Testis (tissue), 3 donors: Measurements from ENCODE around the gene HSD3B7. TPM values are rescaled to one million over a fixed set of nuclear protein-coding genes. Genes with fewer than 3 reads are reported as not detected.

Source experiments
- DNase-seq: peaks from one replicate; pipeline ENCODE4 v3.0.0-alpha.2; 2019
- H3K27ac ChIP-seq, 2 donors: fragments of 200-600 bp; sonication (generic); one replicate each; pipeline ENCODE4 v1.5.1; 2019
- H3K27me3 ChIP-seq: fragments of 200-600 bp; sonication (generic); one replicate; pipeline ENCODE4 v1.5.1; 2019
- H3K36me3 ChIP-seq: fragments of 200-600 bp; sonication (generic); one replicate; pipeline ENCODE4 v1.5.1; 2017; ENCODE audit warnings: low read depth; ENCODE audit errors: missing control alignments
- H3K4me1 ChIP-seq: fragments of 200-600 bp; sonication (generic); one replicate; pipeline ENCODE4 v1.5.1; 2019
- H3K4me3 ChIP-seq, 2 donors: fragments of 200-600 bp; sonication (generic); one replicate each; pipeline ENCODE4 v1.5.1; 2017 to 2019
- H3K9me3 ChIP-seq: fragments of 200-600 bp; sonication (generic); one replicate; pipeline ENCODE4 v1.5.1; 2017
- CTCF ChIP-seq, 3 experiments: fragments of 450-650 bp in 2 of 3; fragments of 200-600 bp in 1 of 3; sonication (generic) in 1 of 3; IDR thresholded peaks; one replicate each; pipeline ENCODE4 v1.5.1; 2016 to 2019; ENCODE audit warnings: antibody characterized with exemption in 3 of 3, mild to moderate bottlenecking in 2 of 3, moderate library complexity in 1 of 3
- POLR2A ChIP-seq: fragments of 450-650 bp; IDR thresholded peaks from one replicate; pipeline ENCODE4 v1.6.1; 2017; ENCODE audit warnings: antibody characterized with exemption, mild to moderate bottlenecking, moderate library complexity
- WGBS, 2 donors: methylation state at CpG; one replicate each; pipeline ENCODE4 v1.1.5; 2018; 5-methylcytosine and 5-hydroxymethylcytosine counted together
- intact Hi-C: fragments of 100-400 bp; cut with DNase I; formaldehyde crosslinking; loops from one replicate; pipeline ENCODE4 v1.15.1; 2023; ENCODE audit warnings: low total_unique reads
- polyA plus RNA-seq: library from polyadenylated mRNA; stranded (reverse); fragments of 350-450 nt; fragmentation: Illumina TruSeq; extraction: RNeasy Lipid Tissue Mini Kit (QIAGEN cat#74804); gene quantifications from one replicate; pipeline ENCODE4 v1.2.3, GENCODE V29; 2014; ENCODE audit warnings: low read depth, low replicate concordance; ENCODE audit not compliant: insufficient read depth
- total RNA-seq, 2 donors: library from RNA; depleted of rRNA; stranded (reverse); fragments of >200 nt; gene quantifications; one replicate each; pipeline ENCODE4 v1.2.3, GENCODE V29; 2016

HSD3B7 gene
- total and polyA plus RNA-seq, 3 donors from 2014 or later: 5.7 to 8.9 (median 7.4) TPM

DNA sequence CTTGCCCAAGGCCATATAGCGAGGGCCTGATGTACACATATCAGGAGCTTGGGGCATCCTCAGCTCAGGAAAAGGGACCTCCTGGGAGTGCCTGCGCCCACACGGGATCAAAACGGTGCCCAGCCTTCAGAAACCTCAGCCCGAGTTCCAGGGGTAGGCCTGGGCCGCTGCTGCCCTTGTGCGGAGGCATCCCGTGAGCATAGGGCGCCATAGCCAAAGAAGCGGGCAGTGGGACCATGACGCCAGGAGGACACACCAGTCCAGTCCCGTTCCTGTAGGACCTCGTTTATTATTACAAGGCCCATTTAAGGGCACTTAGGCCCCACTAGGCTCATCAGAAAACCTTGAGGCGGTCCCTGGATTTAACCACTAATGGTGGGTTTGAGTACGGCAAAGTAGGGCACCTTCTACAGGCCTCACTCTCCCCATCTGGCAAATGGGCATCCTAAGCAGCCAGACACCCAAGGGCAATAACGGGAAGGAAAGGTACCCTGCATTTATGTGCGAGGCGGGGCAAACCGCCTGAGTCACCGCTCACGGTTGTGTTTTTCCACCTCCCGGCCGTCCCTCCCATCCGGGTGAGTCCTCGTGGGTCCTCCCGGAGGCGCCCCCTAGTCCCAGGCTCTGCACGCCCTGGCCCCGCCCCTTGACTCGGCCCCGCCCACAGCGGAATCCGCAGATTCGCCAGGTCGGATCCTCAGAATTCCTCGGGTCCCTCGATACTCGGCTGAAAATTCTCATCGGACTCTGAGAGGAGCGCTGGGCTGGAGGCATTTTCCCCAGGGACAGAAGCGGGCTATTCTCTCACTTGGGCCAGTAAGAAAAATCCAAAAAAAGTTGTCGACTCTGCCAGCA, 28.2 kb upstream of the HSD3B7 start:
- peak; percentile 78 for DNase-seq
- H3K27ac ChIP-seq: peak overlapping the region; percentile 96 to 97
- no peaks in the 10 kb centered on the region for H3K36me3 ChIP-seq
- peaks cover 20% of the 10 kb centered on the region for H3K4me1 ChIP-seq
- 25 to 29% methylated on average over 18 to 41 of the region's 42 CpGs for WGBS, 2 donors
- no peaks in the 10 kb centered on the region for H3K9me3 ChIP-seq
- intact Hi-C loops: no loop called here
- H3K27me3 ChIP-seq: no peaks in the 10 kb centered on the region
- TF ChIP-seq CTCF (IDR thresholded peaks at IDR 0.05) (peak in 1 of 3 experiments; percentile 8), POLR2A (no peak)
- H3K4me3 ChIP-seq: peak overlapping the region; percentile 87 to 98

- Histone ChIP-seq H3K4me3 (peak within 1 kb of the TSS; percentile 87 to 98), H3K27me3 (no peaks in the 10 kb centered on the region), H3K4me1 (peaks cover 19% of the 10 kb centered on the region), H3K36me3 (no peaks in the 10 kb centered on the region), H3K9me3 (no peaks in the 10 kb centered on the region), H3K27ac (peak within 1 kb of the TSS; percentile 96 to 97)
- WGBS, 2 donors: 0% methylated on average over 19 to 75 of the region's 85 CpGs
- intact Hi-C loops: no loop called here
- DNase-seq: peak; percentile 97
- TF ChIP-seq CTCF (IDR thresholded peaks at IDR 0.05): peak in 1 of 3 experiments; percentile 4
- TF ChIP-seq POLR2A: no peak
Measured at GRCh38 chr16:30957456-30958174, 27.4 kb upstream of the HSD3B7 start, which contains the start of gene SETD1A. Gene SETD1A, plus strand, starts transcription at chr16:30957754. Its CDS starts 978 bp downstream, at chr16:30958732.

- 10 to 15% methylated on average over 19 to 24 of the region's 55 CpGs for WGBS, 2 donors
- no peaks in the 10 kb centered on the region for H3K9me3 ChIP-seq
Measured at GRCh38 chr16:30958175-30959079, 26.6 kb upstream of the HSD3B7 start.

More at GRCh38 chr16:30958175-30959079, 26.6 kb upstream of the HSD3B7 start:
- peaks cover 14% of the 10 kb centered on the region for H3K4me1 ChIP-seq
- H3K36me3 ChIP-seq: no peaks in the 10 kb centered on the region
- H3K27ac ChIP-seq: peak overlapping the region; percentile 96 to 97
- H3K4me3 ChIP-seq: peak overlapping the region; percentile 87 to 98
- H3K27me3 ChIP-seq: no peaks in the 10 kb centered on the region
- DNase-seq: peak; percentile 67
- intact Hi-C loops: no loop called here
- TF ChIP-seq CTCF (IDR thresholded peaks at IDR 0.05) (no peak), POLR2A (no peak)
